Tibial artery (tissue), 4 donors: ENCODE results near the gene RAD23A.

ENCODE experiments used
- DNase-seq, 2 donors: peaks; one replicate each; pipeline ENCODE4 v3.0.0-alpha.2; 2019
- H3K27ac ChIP-seq, 2 donors: fragments of 200-600 bp; sonication (generic) in 1 of 2; 1 replicate in 1 of 2; 2 replicates in 1 of 2; pipeline ENCODE4 v1.5.1; 2018 to 2019; ENCODE audit warnings: mild to moderate bottlenecking in 1 of 2
- H3K27me3 ChIP-seq, 2 donors: fragments of 200-600 bp; sonication (generic) in 1 of 2; one replicate each; pipeline versions ENCODE4 v1.5.1 to v1.6.0; 2016 to 2019
- H3K36me3 ChIP-seq, 3 donors: fragments of 200-600 bp; sonication (generic) in 2 of 3; one replicate each; pipeline ENCODE4 v1.5.1; 2016 to 2019; ENCODE audit warnings: mild to moderate bottlenecking in 2 of 3
- H3K4me1 ChIP-seq, 4 donors: fragments of 200-600 bp; sonication (generic) in 2 of 4; 1 replicate in 3 of 4; 2 replicates in 1 of 4; pipeline ENCODE4 v1.5.1; 2016 to 2019
- H3K4me3 ChIP-seq, 2 donors: fragments of 200-600 bp; sonication (generic) in 1 of 2; 1 replicate in 1 of 2; 2 replicates in 1 of 2; pipeline ENCODE4 v1.5.1; 2018 to 2019; ENCODE audit warnings: mild to moderate bottlenecking in 2 of 2
- H3K9me3 ChIP-seq, 3 donors: fragments of 200-600 bp; sonication (generic) in 1 of 3; one replicate each; pipeline ENCODE4 v1.5.1; 2016 to 2019
- intact Hi-C: fragments of 100-400 bp; cut with DNase I; formaldehyde crosslinking; loops from one replicate; pipeline ENCODE4 v1.15.0; 2023; ENCODE audit warnings: low total_unique reads
- TF ChIP-seq, protein P1 (sequence below), 2 experiments: fragments of 200-600 bp in 1 of 2; fragments of 450-650 bp in 1 of 2; IDR thresholded peaks; one replicate each; pipeline ENCODE4 v1.5.1; 2017 to 2019; ENCODE audit warnings: antibody characterized with exemption in 2 of 2, mild to moderate bottlenecking in 1 of 2, moderate library complexity in 1 of 2

The RAD23A gene

DNA sequence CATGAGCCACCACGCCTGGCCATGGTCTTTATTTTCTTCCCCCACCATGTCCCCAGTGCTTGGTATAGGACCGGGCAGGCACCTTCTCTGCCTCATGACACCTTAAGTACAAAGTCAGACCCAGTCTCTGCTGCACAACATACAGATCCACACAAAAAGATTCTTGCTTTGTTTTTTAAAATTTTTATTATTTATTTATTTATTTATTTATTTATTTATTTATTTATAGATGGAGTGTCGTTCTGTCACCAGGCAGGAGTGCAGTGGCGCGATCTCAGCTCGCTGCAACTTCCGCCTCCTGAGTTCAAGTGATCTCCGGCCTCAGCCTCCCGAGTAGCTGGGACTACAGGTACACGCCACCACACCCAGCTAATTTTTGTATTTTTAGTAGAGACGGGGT lies 47.1 kb downstream of the RAD23A start:
- Histone ChIP-seq H3K9me3 (no peaks in the 10 kb centered on the region), H3K36me3 (no peaks in the 10 kb centered on the region), H3K27me3 (no peaks in the 10 kb centered on the region), H3K27ac (no peak overlapping the region), H3K4me1 (peaks cover 0 to 19% (median 16%) of the 10 kb centered on the region in 4 donors), H3K4me3 (no peak overlapping the region)
- TF ChIP-seq, protein P1, sequence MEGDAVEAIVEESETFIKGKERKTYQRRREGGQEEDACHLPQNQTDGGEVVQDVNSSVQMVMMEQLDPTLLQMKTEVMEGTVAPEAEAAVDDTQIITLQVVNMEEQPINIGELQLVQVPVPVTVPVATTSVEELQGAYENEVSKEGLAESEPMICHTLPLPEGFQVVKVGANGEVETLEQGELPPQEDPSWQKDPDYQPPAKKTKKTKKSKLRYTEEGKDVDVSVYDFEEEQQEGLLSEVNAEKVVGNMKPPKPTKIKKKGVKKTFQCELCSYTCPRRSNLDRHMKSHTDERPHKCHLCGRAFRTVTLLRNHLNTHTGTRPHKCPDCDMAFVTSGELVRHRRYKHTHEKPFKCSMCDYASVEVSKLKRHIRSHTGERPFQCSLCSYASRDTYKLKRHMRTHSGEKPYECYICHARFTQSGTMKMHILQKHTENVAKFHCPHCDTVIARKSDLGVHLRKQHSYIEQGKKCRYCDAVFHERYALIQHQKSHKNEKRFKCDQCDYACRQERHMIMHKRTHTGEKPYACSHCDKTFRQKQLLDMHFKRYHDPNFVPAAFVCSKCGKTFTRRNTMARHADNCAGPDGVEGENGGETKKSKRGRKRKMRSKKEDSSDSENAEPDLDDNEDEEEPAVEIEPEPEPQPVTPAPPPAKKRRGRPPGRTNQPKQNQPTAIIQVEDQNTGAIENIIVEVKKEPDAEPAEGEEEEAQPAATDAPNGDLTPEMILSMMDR (IDR thresholded peaks at IDR 0.05) = no peak
- intact Hi-C loops = loop anchor here (5.0 kb wide), 1 partner anchor 90 kb away; no protein-coding TSS in a partner anchor
- DNase-seq = no peak

DNA sequence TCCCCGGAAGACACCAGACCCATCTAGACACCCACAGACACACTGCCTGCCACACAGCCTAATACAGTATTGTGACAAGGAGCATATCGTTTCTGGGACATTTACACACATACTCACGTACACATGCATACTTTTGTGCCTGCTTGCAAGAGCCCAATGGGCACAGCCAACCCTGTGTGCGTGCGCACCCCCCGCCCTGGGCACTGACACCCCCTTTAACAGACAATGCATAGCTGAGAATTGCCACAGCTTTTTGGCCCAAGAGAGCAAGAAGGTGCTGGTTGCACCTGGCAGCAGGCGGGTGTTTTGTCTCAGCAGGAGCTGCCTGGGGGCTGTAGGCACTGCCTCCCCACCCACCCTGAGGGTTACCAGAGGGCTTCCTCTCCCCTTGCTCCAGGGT lies 47.9 kb downstream of the RAD23A start:
- DNase-seq = no peak
- H3K4me1 ChIP-seq = peaks cover 0 to 27% (median 23%) of the 10 kb centered on the region in 4 donors
- TF ChIP-seq, protein P1 (IDR thresholded peaks at IDR 0.05) = no peak
- H3K9me3 ChIP-seq = no peaks in the 10 kb centered on the region
- intact Hi-C loops = loop anchor here (5.0 kb wide), 1 partner anchor 89 kb away; no protein-coding TSS in a partner anchor
- H3K36me3 ChIP-seq = peaks cover 0 to 2% (median 0%) of the 10 kb centered on the region in 3 donors
- no peak overlapping the region for H3K4me3 ChIP-seq
- H3K27ac ChIP-seq = peak overlapping the region; percentile 22 to 80
- H3K27me3 ChIP-seq = no peaks in the 10 kb centered on the region

DNA sequence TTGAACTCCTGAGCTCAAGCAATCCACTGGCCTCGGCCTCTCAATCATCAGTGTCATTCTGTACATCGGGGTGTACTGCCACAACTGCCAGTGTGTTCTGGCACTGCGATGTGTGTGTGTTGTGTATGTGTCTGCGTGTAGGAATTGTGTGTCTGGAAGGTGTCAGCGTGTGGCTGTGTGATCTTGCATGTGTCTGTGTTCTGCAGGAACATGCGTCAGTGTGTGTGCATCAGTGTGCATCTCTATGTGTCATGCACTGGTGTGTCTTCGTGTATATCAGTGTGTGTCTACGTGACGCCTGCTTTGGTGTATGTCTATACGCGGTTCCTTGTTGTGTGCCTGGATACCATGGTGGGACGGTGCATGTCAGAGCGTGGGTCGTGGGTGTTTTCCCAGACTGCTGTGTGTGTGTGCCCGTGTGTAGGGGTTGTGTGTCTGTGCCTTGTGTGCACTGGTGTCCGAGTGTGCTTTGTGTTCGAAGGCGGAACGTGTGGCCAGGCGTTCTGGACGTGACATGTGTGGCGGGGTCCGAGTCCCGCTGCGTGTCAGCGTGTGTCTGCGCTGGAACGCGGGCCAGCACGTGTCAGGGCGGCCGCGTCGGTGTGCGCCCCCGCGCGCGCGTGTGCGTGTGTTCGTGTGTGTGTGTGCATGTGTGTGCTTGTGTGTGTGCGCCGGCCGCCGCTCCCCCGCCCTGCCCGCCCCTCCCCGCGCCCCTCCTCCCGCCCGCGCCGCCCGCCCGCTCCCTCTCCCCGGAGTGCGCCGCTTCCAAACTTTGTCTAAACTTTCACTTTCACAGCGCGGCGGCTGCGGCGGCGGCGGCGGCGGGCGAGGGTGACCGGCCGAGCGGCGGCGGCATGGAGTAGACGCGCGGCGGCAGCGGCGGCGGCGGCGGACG lies 49.3 kb downstream of the RAD23A start, which contains the start of gene NFIX:
NFIX (plus strand) TSS at position 775 of the 895 bp plus-strand sequence. CDS start 363 bp downstream, outside the sequence.
- intact Hi-C loops = loop anchor here (5.0 kb wide), 3 partner anchors 42 to 87 kb away; no protein-coding TSS in a partner anchor
- no peaks in the 10 kb centered on the region for H3K27me3 ChIP-seq
- peaks cover 0 to 41% (median 36%) of the 10 kb centered on the region in 4 donors for H3K4me1 ChIP-seq
- no peaks in the 10 kb centered on the region for H3K9me3 ChIP-seq
- DNase-seq = peak; percentile 66 to 86
- TF ChIP-seq, protein P1 (IDR thresholded peaks at IDR 0.05) = no peak
- peaks cover 0 to 12% (median 0%) of the 10 kb centered on the region in 3 donors for H3K36me3 ChIP-seq
- peak within 1 kb of the TSS; percentile 74 to 85 for H3K4me3 ChIP-seq
- peak within 1 kb of the TSS; percentile 88 to 99 for H3K27ac ChIP-seq

DNA sequence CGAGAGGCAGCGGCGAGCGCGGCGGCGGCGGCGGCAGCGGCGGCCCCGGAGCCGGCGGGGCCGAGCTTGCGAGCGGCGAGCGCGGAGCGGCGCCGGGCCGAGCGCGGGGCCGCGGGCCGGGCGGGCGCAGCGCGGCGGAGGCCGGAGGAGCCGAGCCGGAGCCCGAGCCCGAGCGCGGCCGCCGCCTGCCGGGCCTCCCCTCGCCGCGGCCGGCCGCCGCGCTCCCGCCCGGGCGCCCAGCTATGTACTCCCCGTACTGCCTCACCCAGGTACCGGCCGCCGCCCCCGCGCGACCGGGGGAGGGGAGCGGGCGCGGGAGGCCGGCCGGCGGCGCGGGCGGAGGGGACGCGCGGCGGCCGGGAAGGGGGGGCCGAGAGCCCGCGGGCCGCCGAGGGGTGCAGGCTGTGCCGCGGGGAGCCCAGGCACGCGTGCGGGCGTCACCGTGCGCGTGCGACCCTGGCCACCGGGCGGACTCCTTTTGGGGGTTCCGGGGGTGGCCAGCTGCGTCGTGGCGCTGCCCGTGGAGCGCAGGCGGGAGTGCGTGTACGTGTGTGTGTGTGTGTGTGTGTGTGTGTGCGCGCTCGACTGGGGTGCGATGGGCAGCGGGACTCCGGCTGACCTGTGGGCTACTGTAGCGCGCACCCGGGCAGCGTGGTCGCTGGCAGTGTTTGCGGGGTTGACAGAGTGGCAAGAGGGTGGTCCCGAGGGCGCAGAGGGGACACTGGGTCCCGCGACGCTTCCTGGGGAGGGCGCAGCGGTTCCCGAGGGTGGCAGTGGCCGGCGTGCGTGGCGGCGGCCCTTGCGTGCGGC lies 50.1 kb downstream of the RAD23A start:
- H3K27me3 ChIP-seq = no peaks in the 10 kb centered on the region
- peak overlapping the region; percentile 88 to 99 for H3K27ac ChIP-seq
- TF ChIP-seq, protein P1 (IDR thresholded peaks at IDR 0.05) = no peak
- H3K36me3 ChIP-seq = peaks cover 0 to 12% (median 0%) of the 10 kb centered on the region in 3 donors
- peaks cover 0 to 50% (median 43%) of the 10 kb centered on the region in 4 donors for H3K4me1 ChIP-seq
- intact Hi-C loops = loop anchor here (5.0 kb wide), 2 partner anchors 42 to 66 kb away; no protein-coding TSS in a partner anchor
- no peaks in the 10 kb centered on the region for H3K9me3 ChIP-seq
- H3K4me3 ChIP-seq = peak overlapping the region; percentile 74 to 85
- DNase-seq = no peak

DNA sequence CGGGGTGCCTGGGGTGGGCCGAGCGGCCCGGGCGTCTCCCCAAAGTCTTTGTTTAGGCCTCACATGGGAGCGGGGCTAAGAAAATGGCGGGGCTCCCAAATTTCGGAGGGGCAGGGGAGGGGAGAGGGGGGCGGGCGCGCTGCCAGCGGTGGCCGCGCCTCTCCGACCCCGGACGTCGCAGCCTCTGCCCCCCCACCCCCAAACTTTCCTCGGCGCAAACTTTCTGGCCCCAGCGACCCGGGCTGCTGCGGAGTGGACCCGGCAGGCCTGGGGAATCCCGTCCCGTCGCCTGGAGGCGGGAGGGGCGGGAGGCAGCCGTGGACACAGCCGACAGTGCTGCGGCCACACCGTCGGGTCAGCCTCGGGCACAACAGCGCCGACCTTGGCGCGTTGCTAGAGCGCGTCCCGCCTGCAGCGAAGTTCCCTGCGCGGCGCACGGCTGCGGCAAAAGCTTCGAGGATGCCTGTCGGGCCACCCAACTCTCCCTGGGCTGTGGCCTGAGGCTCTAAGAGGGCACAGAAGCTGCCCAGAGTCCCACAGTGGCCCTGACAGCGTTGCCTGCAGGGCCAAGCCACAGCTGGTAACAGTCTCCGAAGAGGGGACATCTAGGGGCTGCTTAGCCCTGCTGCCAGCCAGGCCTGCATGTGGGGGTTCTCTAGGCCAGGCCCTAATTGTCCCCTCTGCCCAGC lies 50.9 kb downstream of the RAD23A start:
- no peaks in the 10 kb centered on the region for H3K9me3 ChIP-seq
- intact Hi-C loops = loop anchor here (5.0 kb wide), 2 partner anchors 41 to 66 kb away; no protein-coding TSS in a partner anchor
- H3K36me3 ChIP-seq = peaks cover 0 to 12% (median 0%) of the 10 kb centered on the region in 3 donors
- H3K27ac ChIP-seq = peak overlapping the region; percentile 88 to 99
- TF ChIP-seq, protein P1 (IDR thresholded peaks at IDR 0.05) = no peak
- no peak for DNase-seq
- no peaks in the 10 kb centered on the region for H3K27me3 ChIP-seq
- peak overlapping the region; percentile 67 to 85 for H3K4me3 ChIP-seq
- peaks cover 0 to 57% (median 51%) of the 10 kb centered on the region in 4 donors for H3K4me1 ChIP-seq
